ENCODE measurements around the gene NKX2-4.

NKX2-4 gene

DNA sequence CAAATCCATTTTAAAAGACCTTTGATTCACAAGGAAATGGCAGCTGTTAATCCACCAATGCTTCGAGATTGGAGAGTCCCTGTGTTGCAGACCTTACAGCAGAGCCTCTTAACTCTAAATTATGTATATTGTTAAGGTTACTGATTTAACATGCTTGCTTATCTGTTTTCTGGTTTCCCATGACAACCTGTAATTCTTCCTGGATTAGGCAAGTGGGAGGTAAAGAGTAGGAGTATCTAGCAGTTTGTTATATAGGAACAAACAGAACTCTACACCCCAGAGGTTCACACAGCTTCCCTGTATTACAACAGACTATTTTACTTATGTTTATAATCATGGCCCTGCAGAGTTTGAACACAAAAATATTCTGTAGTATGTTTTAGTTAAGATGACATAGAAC lies 39.5 kb downstream of the NKX2-4 start:
- no peak for DNase-seq

DNA sequence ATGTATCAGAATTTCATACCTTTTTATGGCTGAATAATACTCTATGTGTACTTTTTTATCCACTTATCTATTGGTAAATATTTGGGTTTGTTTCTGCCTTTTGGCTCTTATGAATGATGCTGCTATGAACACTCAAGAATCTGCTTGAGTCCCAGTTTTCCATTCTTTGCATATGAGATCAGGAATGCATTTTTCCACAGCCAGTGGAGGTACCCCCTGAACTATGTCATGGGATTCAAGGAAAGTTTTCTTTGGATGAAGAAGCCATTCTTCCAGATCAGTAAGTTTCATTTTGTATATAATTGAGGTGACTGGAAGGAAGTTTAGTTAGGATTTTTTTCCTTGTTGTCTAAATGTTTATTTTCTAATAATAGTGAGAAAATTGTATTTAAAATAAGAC lies 40.9 kb downstream of the NKX2-4 start:
- no peak for DNase-seq

- no peak for DNase-seq
Observed at GRCh38 chr20:21355981-21356380, 41.3 kb downstream of the NKX2-4 start.

- DNase-seq, result no peak
Observed at GRCh38 chr20:21353236-21353635, 44.1 kb downstream of the NKX2-4 start.

- DNase-seq, result no peak
Observed at GRCh38 chr20:21352703-21353102, 44.6 kb downstream of the NKX2-4 start.
